A549 (cell line): ENCODE results near the gene SCARB1. TPM values are rescaled to one million over a fixed set of nuclear protein-coding genes. Genes with fewer than 3 reads are reported as not detected.

Experiments
- ATAC-seq, 2 experiments: fragments of 200-7000 bp in 1 of 2; fragments of >200 bp in 1 of 2; cut with Nextera tagmentation in 1 of 2; cut with Tn5 transposase in 1 of 2; 3 replicates each; pipeline versions ENCODE4 v1.8.0 to v1.9.1; 2018 to 2020; ENCODE audit warnings: mild to moderate bottlenecking in 1 of 2, moderate library complexity in 1 of 2
- CTCF ChIA-PET: fragments of 300-600 bp; sonication (Branson Sonifier 250); formaldehyde crosslinking; extraction: SDS; loops from one replicate; lab custom pipeline; 2021; ENCODE audit warnings: antibody characterized with exemption, inconsistent platforms; lab: Yijun Ruan, JAX
- POLR2A ChIA-PET: fragments of 350-600 bp; formaldehyde crosslinking; extraction: SDS; loops from one replicate; lab custom pipeline; 2021; ENCODE audit warnings: antibody characterized with exemption, inconsistent platforms; lab: Yijun Ruan, JAX
- DNase-seq, 2 experiments: peaks; one replicate each; pipeline versions ENCODE4 v3.0.0 to v3.0.0-alpha.2; 2011 to 2016; ENCODE audit warnings: low read depth in 1 of 2, low spot score in 1 of 2
- FAIRE-seq: peaks from 2 replicates; lab custom pipeline; 2011; peaks lifted over from hg19 to GRCh38; lab: Jason Lieb, UNC
- H3K27ac ChIP-seq, 2 experiments: fragments of >200 bp; sonication (Bioruptor Twin); formaldehyde crosslinking; 3 replicates each; pipeline ENCODE4 v1.5.1; 2016 to 2017
- H3K4me1 ChIP-seq: fragments of >200 bp; sonication (Bioruptor Twin); formaldehyde crosslinking; 3 replicates; pipeline ENCODE4 v1.6.1; 2016
- H3K4me2 ChIP-seq: fragments of >200 bp; sonication (Bioruptor Twin); formaldehyde crosslinking; 3 replicates; pipeline ENCODE4 v1.6.1; 2016
- H3K4me3 ChIP-seq: fragments of >200 bp; sonication (Bioruptor Twin); formaldehyde crosslinking; 3 replicates; pipeline ENCODE4 v1.5.1; 2016
- H3K9me3 ChIP-seq: fragments of >200 bp; sonication (Bioruptor Twin); formaldehyde crosslinking; 3 replicates; pipeline ENCODE4 v1.6.1; 2016
- BHLHE40 ChIP-seq: IDR thresholded peaks from 2 replicates; pipeline ENCODE4 v1.6.1; 2012; ENCODE audit warnings: low read depth, low read length, inconsistent platforms
- EHF ChIP-seq: fragments of 250-450 bp; sonication (Bioruptor Pico); IDR thresholded peaks from 2 replicates; pipeline ENCODE4 v1.5.0; 2020; ENCODE audit warnings: mild to moderate bottlenecking
- EP300 ChIP-seq, 2 experiments: fragments of >200 bp; sonication (Bioruptor Twin); formaldehyde crosslinking; IDR thresholded peaks; 2 replicates in 1 of 2; 3 replicates in 1 of 2; pipeline ENCODE4 v1.6.1; 2016 to 2017
- ESRRA ChIP-seq: fragments of 150-350 bp; IDR thresholded peaks from 2 replicates; pipeline ENCODE4 v1.6.1; 2014; ENCODE audit warnings: mild to moderate bottlenecking, low read length, borderline replicate concordance
- FOSL2 ChIP-seq, 2 experiments: fragments of 450-650 bp in 1 of 2; fragments of >200 bp in 1 of 2; sonication (Bioruptor Twin) in 1 of 2; formaldehyde crosslinking; IDR thresholded peaks; 2 replicates each; pipeline versions ENCODE4 v1.5.0 to v1.6.1; 2016 to 2020; ENCODE audit warnings: mild to moderate bottlenecking in 1 of 2, moderate library complexity in 1 of 2
- HOXB5 ChIP-seq: fragments of 250-450 bp; sonication (Bioruptor Pico); IDR thresholded peaks from 2 replicates; pipeline ENCODE4 v1.5.0; 2020; ENCODE audit warnings: mild to moderate bottlenecking, moderate library complexity
- JUN ChIP-seq, 2 experiments: fragments of >200 bp; sonication (Bioruptor Twin); formaldehyde crosslinking; IDR thresholded peaks; 2 replicates in 1 of 2; 3 replicates in 1 of 2; pipeline ENCODE4 v1.6.1; 2016 to 2017
- KDM1A ChIP-seq: fragments of 200-600 bp; sonication (generic); IDR thresholded peaks from 2 replicates; pipeline ENCODE4 v1.6.1; 2016; ENCODE audit warnings: low read depth, mild to moderate bottlenecking
- NR3C1 ChIP-seq: fragments of >200 bp; sonication (Bioruptor Twin); formaldehyde crosslinking; IDR thresholded peaks from 3 replicates; pipeline ENCODE4 v1.6.1; 2017
- PHF8 ChIP-seq: fragments of 200-600 bp; sonication (generic); IDR thresholded peaks from 2 replicates; pipeline ENCODE4 v1.6.1; 2016; ENCODE audit warnings: low read depth, mild to moderate bottlenecking, antibody characterized with exemption, moderate library complexity, borderline replicate concordance
- POLR2AphosphoS2 ChIP-seq: conservative IDR thresholded peaks from 2 replicates; pipeline ENCODE4 v1.6.1; 2012; ENCODE audit warnings: low read length, improper control_type of control experiment, inconsistent platforms
- RARB ChIP-seq: fragments of 250-450 bp; sonication (Bioruptor Pico); IDR thresholded peaks from 2 replicates; pipeline ENCODE4 v1.8.0; 2021; ENCODE audit warnings: mild to moderate bottlenecking, moderate library complexity
- RNF2 ChIP-seq: fragments of 200-600 bp; sonication (generic); IDR thresholded peaks from 2 replicates; pipeline ENCODE4 v1.6.1; 2016; ENCODE audit warnings: low read depth, mild to moderate bottlenecking, antibody characterized with exemption, moderate library complexity, borderline replicate concordance
- SREBF2 ChIP-seq: fragments of 450-650 bp; IDR thresholded peaks from 2 replicates; pipeline ENCODE4 v1.6.1; 2014; ENCODE audit warnings: mild to moderate bottlenecking, moderate library complexity
- ZC3H11A ChIP-seq: fragments of 450-650 bp; IDR thresholded peaks from 2 replicates; pipeline ENCODE4 v1.6.1; 2014; ENCODE audit warnings: antibody characterized with exemption, mild to moderate bottlenecking
- WGBS: methylation state at CpG from one replicate; pipeline ENCODE4 v1.1.6; 2017; ENCODE audit errors: missing lambda C conversion rate; 5-methylcytosine and 5-hydroxymethylcytosine counted together
- polyA plus RNA-seq, 4 experiments: library from polyadenylated mRNA; depleted of rRNA in 3 of 4; stranded (reverse); fragments of >200 nt; fragmentation: RNase III in 1 of 4; extraction: RNeasy Plus Mini Kit Qiagen cat#74134 plus additional on column Dnase treatment in 1 of 4; gene quantifications; 2 replicates in 3 of 4; 3 replicates in 1 of 4; pipeline ENCODE4 v1.2.3, GENCODE V29; 2011 to 2017
- TF ChIP-seq, protein P1 (sequence below): IDR thresholded peaks from 2 replicates; pipeline ENCODE4 v1.6.1; 2012
- TF ChIP-seq, protein P2 (sequence below): fragments of 450-650 bp; IDR thresholded peaks from 2 replicates; pipeline ENCODE4 v1.6.1; 2014; ENCODE audit warnings: antibody characterized with exemption
- TF ChIP-seq, protein P3 (sequence below): fragments of >200 bp; sonication (Bioruptor Twin); formaldehyde crosslinking; IDR thresholded peaks from 3 replicates; pipeline ENCODE4 v1.5.1; 2016
- TF ChIP-seq, protein P4 (sequence below): fragments of >200 bp; sonication (Bioruptor Twin); formaldehyde crosslinking; IDR thresholded peaks from 2 replicates; pipeline ENCODE4 v1.6.1; 2016
- TF ChIP-seq, protein P5 (sequence below): fragments of 250-450 bp; sonication (Bioruptor Pico); IDR thresholded peaks from 2 replicates; pipeline ENCODE4 v1.5.0; 2021; ENCODE audit warnings: mild to moderate bottlenecking, moderate library complexity, borderline replicate concordance
- TF ChIP-seq, protein P6 (sequence below): IDR thresholded peaks from 2 replicates; pipeline ENCODE4 v1.6.1; 2012; ENCODE audit warnings: low read depth, borderline replicate concordance

The SCARB1 gene
- polyA plus RNA-seq, 2 of the 4 experiments (the other 2 are of a cell fraction) = 81.1 to 154 TPM

DNA sequence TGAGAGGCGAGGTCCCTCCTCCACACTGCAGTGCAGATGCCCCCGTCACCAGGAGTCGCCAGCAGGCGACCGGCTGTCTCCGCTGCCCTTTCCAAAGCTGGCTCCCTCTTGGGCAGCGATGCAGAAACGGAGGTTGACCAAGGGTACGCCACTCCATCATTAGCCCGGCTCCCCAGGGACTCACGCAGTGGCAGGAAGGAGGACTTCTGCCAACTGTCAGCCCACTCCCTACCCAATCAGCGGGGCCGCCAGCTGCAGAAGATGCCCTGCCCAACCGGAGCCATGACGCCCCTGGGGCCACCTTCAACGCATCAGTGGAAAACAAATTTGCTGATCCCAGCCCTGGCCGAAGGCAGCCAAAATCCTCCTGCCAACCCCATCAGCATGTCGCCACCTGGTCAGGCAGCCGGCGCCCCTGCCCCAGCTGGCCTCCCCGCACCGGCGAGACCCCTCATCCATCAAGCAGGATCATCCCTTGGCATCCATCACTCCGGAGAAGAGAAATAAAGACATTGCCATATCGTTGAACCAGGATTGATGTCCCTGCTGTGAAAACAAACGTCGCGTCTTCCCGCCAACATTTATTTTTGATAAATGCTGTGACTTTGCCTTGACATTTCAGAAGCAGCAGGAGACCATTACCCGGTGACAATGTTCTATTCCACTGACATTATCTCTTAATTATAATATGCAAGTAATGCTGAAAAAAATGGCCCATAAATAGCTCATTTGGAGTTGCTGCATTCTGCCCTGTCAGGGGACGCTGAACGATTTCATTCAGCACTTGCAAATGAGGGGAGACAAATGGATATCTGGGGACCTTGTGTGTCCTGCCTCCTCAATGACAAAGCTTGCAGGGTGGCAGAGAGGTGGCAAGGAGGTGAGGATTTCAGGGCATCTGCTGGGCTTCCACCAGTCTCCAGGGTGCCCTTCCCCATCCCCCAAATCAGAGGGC is 105.1 kb downstream of the SCARB1 start (continued):
- TF ChIP-seq, protein P1, sequence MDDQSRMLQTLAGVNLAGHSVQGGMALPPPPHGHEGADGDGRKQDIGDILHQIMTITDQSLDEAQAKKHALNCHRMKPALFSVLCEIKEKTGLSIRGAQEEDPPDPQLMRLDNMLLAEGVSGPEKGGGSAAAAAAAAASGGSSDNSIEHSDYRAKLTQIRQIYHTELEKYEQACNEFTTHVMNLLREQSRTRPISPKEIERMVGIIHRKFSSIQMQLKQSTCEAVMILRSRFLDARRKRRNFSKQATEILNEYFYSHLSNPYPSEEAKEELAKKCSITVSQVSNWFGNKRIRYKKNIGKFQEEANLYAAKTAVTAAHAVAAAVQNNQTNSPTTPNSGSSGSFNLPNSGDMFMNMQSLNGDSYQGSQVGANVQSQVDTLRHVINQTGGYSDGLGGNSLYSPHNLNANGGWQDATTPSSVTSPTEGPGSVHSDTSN = no peak
- TF ChIP-seq JUN (IDR thresholded peaks at IDR 0.05) (no peak), POLR2AphosphoS2 (no peak), BHLHE40 (no peak), NR3C1 (no peak)

DNA sequence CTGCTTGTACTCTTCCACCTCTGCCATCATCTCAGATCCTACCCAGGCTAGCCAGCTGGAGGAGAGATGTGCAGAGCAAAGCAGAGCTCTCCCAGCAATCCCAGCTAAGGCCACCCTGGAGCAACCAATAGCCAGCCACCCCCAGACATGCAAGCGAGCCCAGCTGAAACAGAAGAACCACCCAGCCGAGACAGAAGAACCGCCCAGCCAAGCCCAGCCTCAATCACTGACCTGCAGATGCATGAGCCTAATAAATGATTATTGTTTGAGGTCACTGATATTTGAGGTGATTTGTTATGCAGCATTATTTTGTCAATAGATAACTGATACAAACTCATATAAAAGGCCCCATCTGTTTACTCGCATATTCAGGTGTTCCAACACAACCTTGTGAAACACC is 106.3 kb downstream of the SCARB1 start:
- Histone ChIP-seq H3K4me3 (no peak overlapping the region), H3K4me2 (no peak overlapping the region), H3K9me3 (peaks cover 18% of the 10 kb centered on the region), H3K4me1 (peaks cover 15% of the 10 kb centered on the region), H3K27ac (no peak overlapping the region)
- TF ChIP-seq NR3C1 = no peak
- TF ChIP-seq, protein P2, sequence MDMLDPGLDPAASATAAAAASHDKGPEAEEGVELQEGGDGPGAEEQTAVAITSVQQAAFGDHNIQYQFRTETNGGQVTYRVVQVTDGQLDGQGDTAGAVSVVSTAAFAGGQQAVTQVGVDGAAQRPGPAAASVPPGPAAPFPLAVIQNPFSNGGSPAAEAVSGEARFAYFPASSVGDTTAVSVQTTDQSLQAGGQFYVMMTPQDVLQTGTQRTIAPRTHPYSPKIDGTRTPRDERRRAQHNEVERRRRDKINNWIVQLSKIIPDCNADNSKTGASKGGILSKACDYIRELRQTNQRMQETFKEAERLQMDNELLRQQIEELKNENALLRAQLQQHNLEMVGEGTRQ = no peak
- TF ChIP-seq, protein P3, sequence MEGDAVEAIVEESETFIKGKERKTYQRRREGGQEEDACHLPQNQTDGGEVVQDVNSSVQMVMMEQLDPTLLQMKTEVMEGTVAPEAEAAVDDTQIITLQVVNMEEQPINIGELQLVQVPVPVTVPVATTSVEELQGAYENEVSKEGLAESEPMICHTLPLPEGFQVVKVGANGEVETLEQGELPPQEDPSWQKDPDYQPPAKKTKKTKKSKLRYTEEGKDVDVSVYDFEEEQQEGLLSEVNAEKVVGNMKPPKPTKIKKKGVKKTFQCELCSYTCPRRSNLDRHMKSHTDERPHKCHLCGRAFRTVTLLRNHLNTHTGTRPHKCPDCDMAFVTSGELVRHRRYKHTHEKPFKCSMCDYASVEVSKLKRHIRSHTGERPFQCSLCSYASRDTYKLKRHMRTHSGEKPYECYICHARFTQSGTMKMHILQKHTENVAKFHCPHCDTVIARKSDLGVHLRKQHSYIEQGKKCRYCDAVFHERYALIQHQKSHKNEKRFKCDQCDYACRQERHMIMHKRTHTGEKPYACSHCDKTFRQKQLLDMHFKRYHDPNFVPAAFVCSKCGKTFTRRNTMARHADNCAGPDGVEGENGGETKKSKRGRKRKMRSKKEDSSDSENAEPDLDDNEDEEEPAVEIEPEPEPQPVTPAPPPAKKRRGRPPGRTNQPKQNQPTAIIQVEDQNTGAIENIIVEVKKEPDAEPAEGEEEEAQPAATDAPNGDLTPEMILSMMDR = no peak
- ChIA-PET CTCF (interaction anchor here (1.1 to 9.7 kb wide), 6 partner anchors 9 to 721 kb away, joined by 3 to 101 read pairs (median 5); no protein-coding TSS in a partner anchor), POLR2A (no interaction called here)
- no peak for ATAC-seq
- no peak for DNase-seq
- FAIRE-seq = no peak
- 85% methylated on average over 4 of the region's 4 CpGs for WGBS

DNA sequence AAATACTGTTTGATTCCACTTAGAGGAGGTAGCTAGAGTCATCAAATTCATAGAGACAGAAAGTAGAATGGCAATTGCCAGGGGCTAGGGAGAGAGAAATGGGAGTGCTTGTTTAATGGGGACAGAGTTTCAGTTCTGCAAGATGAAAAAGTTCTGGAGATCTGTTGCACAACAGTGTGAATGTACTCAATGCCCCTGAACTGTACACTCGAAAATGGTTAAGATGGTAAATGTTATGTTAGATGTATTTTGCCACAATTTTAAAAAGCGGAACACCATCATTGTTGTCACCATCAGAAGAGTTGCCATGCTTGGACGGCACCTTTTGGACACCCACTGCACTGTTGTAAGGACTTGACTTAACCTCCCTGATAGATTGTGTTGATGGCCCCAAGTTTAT is 106.9 kb downstream of the SCARB1 start:
- Histone ChIP-seq H3K27ac (no peak overlapping the region; a peak in 1 of 6 replicates), H3K9me3 (peaks cover 18% of the 10 kb centered on the region), H3K4me2 (no peak overlapping the region), H3K4me3 (no peak overlapping the region), H3K4me1 (peaks cover 12% of the 10 kb centered on the region)
- POLR2A ChIA-PET = no interaction called here
- CTCF ChIA-PET = interaction anchor here (1.1 to 9.7 kb wide), 5 partner anchors 9 to 703 kb away, joined by 3 to 101 read pairs (median 4); no protein-coding TSS in a partner anchor
- WGBS = 86% methylated on average over 3 of the region's 3 CpGs
- FAIRE-seq (no peak), DNase-seq (no peak), ATAC-seq (no peak)
- TF ChIP-seq PHF8 (no peak), RNF2 (no peak), FOSL2 (IDR thresholded peaks at IDR 0.05) (no peak), FOSL2 (CRISPR knock-in tag; IDR thresholded peaks at IDR 0.05) (no peak), SREBF2 (no peak), ESRRA (no peak), HOXB5 (CRISPR knock-in tag) (no peak), RARB (no peak), EP300 (IDR thresholded peaks at IDR 0.05) (no peak), EHF (no peak), ZC3H11A (no peak), KDM1A (no peak)
- TF ChIP-seq, protein P4, sequence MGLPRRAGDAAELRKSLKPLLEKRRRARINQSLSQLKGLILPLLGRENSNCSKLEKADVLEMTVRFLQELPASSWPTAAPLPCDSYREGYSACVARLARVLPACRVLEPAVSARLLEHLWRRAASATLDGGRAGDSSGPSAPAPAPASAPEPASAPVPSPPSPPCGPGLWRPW = no peak
- TF ChIP-seq, protein P2 = no peak
- TF ChIP-seq, protein P5, sequence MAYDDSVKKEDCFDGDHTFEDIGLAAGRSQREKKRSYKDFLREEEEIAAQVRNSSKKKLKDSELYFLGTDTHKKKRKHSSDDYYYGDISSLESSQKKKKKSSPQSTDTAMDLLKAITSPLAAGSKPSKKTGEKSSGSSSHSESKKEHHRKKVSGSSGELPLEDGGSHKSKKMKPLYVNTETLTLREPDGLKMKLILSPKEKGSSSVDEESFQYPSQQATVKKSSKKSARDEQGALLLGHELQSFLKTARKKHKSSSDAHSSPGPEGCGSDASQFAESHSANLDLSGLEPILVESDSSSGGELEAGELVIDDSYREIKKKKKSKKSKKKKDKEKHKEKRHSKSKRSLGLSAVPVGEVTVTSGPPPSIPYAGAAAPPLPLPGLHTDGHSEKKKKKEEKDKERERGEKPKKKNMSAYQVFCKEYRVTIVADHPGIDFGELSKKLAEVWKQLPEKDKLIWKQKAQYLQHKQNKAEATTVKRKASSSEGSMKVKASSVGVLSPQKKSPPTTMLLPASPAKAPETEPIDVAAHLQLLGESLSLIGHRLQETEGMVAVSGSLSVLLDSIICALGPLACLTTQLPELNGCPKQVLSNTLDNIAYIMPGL (CRISPR knock-in tag) = no peak
- TF ChIP-seq, protein P6, sequence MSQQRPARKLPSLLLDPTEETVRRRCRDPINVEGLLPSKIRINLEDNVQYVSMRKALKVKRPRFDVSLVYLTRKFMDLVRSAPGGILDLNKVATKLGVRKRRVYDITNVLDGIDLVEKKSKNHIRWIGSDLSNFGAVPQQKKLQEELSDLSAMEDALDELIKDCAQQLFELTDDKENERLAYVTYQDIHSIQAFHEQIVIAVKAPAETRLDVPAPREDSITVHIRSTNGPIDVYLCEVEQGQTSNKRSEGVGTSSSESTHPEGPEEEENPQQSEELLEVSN = no peak
